ENCODE data around the gene DOCK8. TPM values are rescaled to one million over a fixed set of nuclear protein-coding genes. Genes with fewer than 3 reads are reported as not detected.
A peak's percentile ranks its signal among the peaks of the same experiment; 100 is the strongest.

DOCK8 gene
- total RNA-seq, 1 donor from 2014 or later: 0.22 TPM

DNA sequence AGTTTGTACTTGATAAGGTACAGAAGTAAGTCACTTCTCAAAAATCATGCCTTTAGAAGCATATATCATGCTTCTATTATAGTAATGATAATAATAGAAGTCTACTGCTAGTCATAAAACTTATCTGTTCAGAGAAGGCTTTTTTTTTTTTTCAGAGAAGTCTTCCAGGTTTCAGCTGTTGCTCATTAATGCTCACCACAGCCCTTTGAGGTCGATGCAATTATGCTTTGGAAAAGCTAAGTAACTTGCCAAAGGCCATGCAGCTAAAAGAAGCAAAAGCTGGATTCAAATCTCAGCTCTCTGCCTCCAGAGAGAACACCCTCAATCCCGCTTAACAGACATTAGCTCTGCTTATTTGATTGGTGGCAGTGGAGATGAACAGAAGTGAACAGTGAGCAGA, 150.8 kb downstream of the DOCK8 start:
- Mint-ChIP-seq H3K4me1 (ENCODE audit: low read depth, unreplicated experiment) (peaks cover 12% of the 10 kb centered on the region), H3K27ac (ENCODE audit: unreplicated experiment) (no peak overlapping the region), H3K27me3 (ENCODE audit: unreplicated experiment) (peaks cover 2% of the 10 kb centered on the region), H3K36me3 (ENCODE audit: unreplicated experiment) (no peaks in the 10 kb centered on the region), H3K9me3 (ENCODE audit: unreplicated experiment) (peaks cover 1% of the 10 kb centered on the region), H3K4me3 (ENCODE audit: unreplicated experiment) (no peak overlapping the region)
- no peak for DNase-seq
- TF ChIP-seq, protein P1, sequence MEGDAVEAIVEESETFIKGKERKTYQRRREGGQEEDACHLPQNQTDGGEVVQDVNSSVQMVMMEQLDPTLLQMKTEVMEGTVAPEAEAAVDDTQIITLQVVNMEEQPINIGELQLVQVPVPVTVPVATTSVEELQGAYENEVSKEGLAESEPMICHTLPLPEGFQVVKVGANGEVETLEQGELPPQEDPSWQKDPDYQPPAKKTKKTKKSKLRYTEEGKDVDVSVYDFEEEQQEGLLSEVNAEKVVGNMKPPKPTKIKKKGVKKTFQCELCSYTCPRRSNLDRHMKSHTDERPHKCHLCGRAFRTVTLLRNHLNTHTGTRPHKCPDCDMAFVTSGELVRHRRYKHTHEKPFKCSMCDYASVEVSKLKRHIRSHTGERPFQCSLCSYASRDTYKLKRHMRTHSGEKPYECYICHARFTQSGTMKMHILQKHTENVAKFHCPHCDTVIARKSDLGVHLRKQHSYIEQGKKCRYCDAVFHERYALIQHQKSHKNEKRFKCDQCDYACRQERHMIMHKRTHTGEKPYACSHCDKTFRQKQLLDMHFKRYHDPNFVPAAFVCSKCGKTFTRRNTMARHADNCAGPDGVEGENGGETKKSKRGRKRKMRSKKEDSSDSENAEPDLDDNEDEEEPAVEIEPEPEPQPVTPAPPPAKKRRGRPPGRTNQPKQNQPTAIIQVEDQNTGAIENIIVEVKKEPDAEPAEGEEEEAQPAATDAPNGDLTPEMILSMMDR (IDR thresholded peaks at IDR 0.05; ENCODE audit: partially characterized antibody, unreplicated experiment): no peak

DNA sequence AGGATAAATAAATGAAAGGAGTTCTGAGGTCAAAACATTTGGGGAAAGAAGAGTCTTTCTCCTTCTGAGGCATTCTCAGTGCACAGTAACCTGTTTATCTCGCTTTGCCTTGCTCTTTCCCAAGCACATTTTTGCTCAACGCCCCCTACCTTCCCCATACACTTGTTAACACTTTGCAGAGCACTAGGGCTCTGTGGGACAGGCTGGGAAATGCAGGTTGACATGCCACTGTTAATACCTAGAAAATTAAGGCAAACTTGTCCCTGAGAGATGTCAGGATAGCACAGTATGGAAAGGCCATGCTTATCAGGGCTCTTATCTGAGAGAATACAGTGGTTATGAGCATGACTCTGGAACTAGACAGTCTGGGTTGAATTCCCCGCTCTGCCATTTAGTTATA, 152.0 kb downstream of the DOCK8 start:
- Mint-ChIP-seq H3K4me1 (ENCODE audit: low read depth, unreplicated experiment) (peaks cover 23% of the 10 kb centered on the region), H3K4me3 (ENCODE audit: unreplicated experiment) (no peak overlapping the region), H3K9me3 (ENCODE audit: unreplicated experiment) (no peaks in the 10 kb centered on the region), H3K36me3 (ENCODE audit: unreplicated experiment) (no peaks in the 10 kb centered on the region), H3K27ac (ENCODE audit: unreplicated experiment) (no peak overlapping the region), H3K27me3 (ENCODE audit: unreplicated experiment) (peaks cover 2% of the 10 kb centered on the region)
- TF ChIP-seq, protein P1 (IDR thresholded peaks at IDR 0.05; ENCODE audit: partially characterized antibody, unreplicated experiment): no peak
- no peak for DNase-seq

DNA sequence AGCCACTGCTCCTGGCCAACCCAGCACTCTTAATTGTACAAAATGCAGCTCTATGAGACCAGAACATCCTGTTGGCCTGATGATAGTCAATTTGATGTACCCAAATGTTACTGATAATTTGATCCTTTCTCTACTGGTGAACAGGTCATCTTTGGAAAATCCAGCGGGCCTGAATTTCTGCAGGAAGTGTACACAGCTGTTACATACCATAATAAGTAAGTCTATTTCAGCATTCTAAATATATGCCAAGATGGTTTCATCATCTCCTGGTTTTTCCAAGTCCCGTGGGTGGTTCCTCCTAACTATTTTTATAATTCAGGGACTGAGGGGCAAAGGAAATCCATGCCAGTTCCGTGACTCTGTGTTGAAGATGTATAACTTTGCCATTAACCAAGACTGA, 155.4 kb downstream of the DOCK8 start:
- Mint-ChIP-seq H3K9me3 (ENCODE audit: unreplicated experiment) (peaks cover 10% of the 10 kb centered on the region), H3K4me3 (ENCODE audit: unreplicated experiment) (no peak overlapping the region), H3K27ac (ENCODE audit: unreplicated experiment) (peak overlapping the region; percentile 96), H3K4me1 (ENCODE audit: low read depth, unreplicated experiment) (peaks cover 49% of the 10 kb centered on the region), H3K36me3 (ENCODE audit: unreplicated experiment) (no peaks in the 10 kb centered on the region), H3K27me3 (ENCODE audit: unreplicated experiment) (peaks cover 8% of the 10 kb centered on the region)
- no peak for DNase-seq
- TF ChIP-seq, protein P1 (IDR thresholded peaks at IDR 0.05; ENCODE audit: partially characterized antibody, unreplicated experiment): no peak

DNA sequence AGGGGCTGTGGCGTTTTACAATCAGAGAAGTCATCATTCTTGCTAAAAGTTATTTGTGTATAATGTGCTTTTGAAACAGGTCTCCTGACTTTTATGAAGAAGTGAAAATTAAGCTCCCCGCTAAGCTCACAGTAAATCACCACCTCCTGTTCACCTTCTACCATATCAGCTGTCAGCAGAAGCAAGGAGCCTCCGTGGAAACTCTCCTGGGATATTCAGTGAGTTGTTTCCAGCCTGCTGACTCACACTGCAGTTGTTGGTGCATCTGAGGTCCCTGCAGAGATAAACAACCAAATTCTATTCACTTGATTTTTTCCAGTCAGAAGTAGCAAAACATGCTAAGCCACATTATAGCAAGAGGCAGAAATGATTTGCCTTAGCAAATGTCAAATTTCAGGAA, 156.7 kb downstream of the DOCK8 start:
- H3K36me3 Mint-ChIP-seq (ENCODE audit: unreplicated experiment): no peaks in the 10 kb centered on the region

DNA sequence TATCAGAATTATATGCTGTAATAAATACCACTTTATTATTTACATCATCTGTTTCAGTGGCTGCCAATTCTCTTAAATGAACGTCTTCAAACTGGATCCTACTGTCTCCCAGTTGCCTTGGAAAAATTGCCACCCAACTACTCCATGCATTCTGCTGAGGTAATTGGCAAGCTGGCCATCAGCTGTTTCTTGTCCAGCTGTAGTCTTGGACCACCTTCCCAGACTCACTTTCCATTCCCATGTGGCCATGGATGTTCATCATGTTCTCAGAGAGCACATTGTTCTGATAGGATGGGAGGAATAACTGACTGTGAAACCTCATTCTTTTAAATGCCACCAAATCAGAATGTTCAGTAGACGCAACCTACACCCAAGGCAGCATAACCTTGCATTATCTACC, 157.5 kb downstream of the DOCK8 start:
- TF ChIP-seq, protein P1 (IDR thresholded peaks at IDR 0.05; ENCODE audit: partially characterized antibody, unreplicated experiment): no peak
- Mint-ChIP-seq H3K9me3 (ENCODE audit: unreplicated experiment) (peaks cover 10% of the 10 kb centered on the region), H3K27me3 (ENCODE audit: unreplicated experiment) (peaks cover 7% of the 10 kb centered on the region), H3K4me1 (ENCODE audit: low read depth, unreplicated experiment) (peaks cover 49% of the 10 kb centered on the region), H3K4me3 (ENCODE audit: unreplicated experiment) (peak overlapping the region; percentile 77), H3K27ac (ENCODE audit: unreplicated experiment) (peak overlapping the region; percentile 96), H3K36me3 (ENCODE audit: unreplicated experiment) (no peaks in the 10 kb centered on the region)
- no peak for DNase-seq

More for the DNA sequence above, 156.7 kb downstream of the DOCK8 start:
- TF ChIP-seq, protein P1 (IDR thresholded peaks at IDR 0.05; ENCODE audit: partially characterized antibody, unreplicated experiment): no peak
- H3K4me1 Mint-ChIP-seq (ENCODE audit: low read depth, unreplicated experiment): peaks cover 49% of the 10 kb centered on the region
- H3K9me3 Mint-ChIP-seq (ENCODE audit: unreplicated experiment): peaks cover 10% of the 10 kb centered on the region
- H3K4me3 Mint-ChIP-seq (ENCODE audit: unreplicated experiment): peak overlapping the region; percentile 70
- peak overlapping the region; percentile 96 for H3K27ac Mint-ChIP-seq (ENCODE audit: unreplicated experiment)
- peak; percentile 20 for DNase-seq
- peaks cover 7% of the 10 kb centered on the region for H3K27me3 Mint-ChIP-seq (ENCODE audit: unreplicated experiment)

All from glutamatergic neuron (in vitro differentiated cells).